ENCODE measurements around the gene RIPK3. TPM values are rescaled to one million over a fixed set of nuclear protein-coding genes. Genes with fewer than 3 reads are reported as not detected.

RIPK3 gene
- total RNA-seq, 1 experiment from 2014 or later, result 0.35 TPM

- no peak overlapping the region for H3T11ph ChIP-seq (ENCODE audit: low read length)
- no CpG with 5 or more reads among the region's 1 CpG for WGBS (ENCODE audit: extremely low coverage, insufficient read length, low lambda C conversion rate)
- peaks cover 96% of the 10 kb centered on the region for H3K27me3 Mint-ChIP-seq (ENCODE audit: low read depth)
These were observed 815 bp upstream of the RIPK3 start for GRCh38 chr14:24340606-24341005.

More at GRCh38 chr14:24340606-24341005, 815 bp upstream of the RIPK3 start:
- no peak overlapping the region for H3K27ac Mint-ChIP-seq
- Histone ChIP-seq H3K23me2 (ENCODE audit: insufficient read length, low read depth, low read length, poor library complexity, severe bottlenecking) (peaks cover 8% of the 10 kb centered on the region), H3K79me1 (ENCODE audit: insufficient read depth, low read depth, low read length, poor library complexity, severe bottlenecking) (no peaks in the 10 kb centered on the region), H2BK12ac (ENCODE audit: insufficient read length, low read depth, low read length) (no peak overlapping the region), H4K91ac (ENCODE audit: insufficient read length, low read depth, low read length) (no peak overlapping the region), H2BK120ac (ENCODE audit: low read depth, low read length, poor library complexity, severe bottlenecking) (no peak overlapping the region), H4K8ac (replicated peaks; ENCODE audit: insufficient read length, low read depth, low read length) (no peak overlapping the region), H3K79me2 (ENCODE audit: insufficient read depth, low read length) (no peaks in the 10 kb centered on the region), H3K56ac (ENCODE audit: insufficient read length, low read depth, low read length) (no peak overlapping the region), H4K5ac (ENCODE audit: insufficient read length, low read depth, low read length) (no peak overlapping the region), H2AK5ac (ENCODE audit: insufficient read length, low read length) (no peak overlapping the region), H3K9ac (ENCODE audit: extremely low read depth, insufficient read length, low read length) (no peak overlapping the region), H2BK20ac (ENCODE audit: low read depth, low read length, poor library complexity, severe bottlenecking) (no peak overlapping the region), H3K4me1 (ENCODE audit: insufficient read depth, low read length) (no peaks in the 10 kb centered on the region; the same call in 1 of the 2 replicates), H3K9me3 (ENCODE audit: control insufficient read depth, low read depth, low read length) (no peaks in the 10 kb centered on the region), H3K4ac (ENCODE audit: low read depth, low read length) (no peak overlapping the region), H3K4me2 (ENCODE audit: insufficient read depth, insufficient read length, low read length) (no peak overlapping the region), H2BK15ac (ENCODE audit: low read depth, low read length) (no peak overlapping the region), H3K18ac (ENCODE audit: insufficient read length, low read depth, low read length) (no peak overlapping the region), H3K27ac (ENCODE audit: insufficient read length, low read depth, low read length) (no peak overlapping the region), H3K23ac (ENCODE audit: insufficient read length, low read depth, low read length) (no peak overlapping the region), H2AFZ (ENCODE audit: low read length) (no peak overlapping the region), H3K27me3 (ENCODE audit: insufficient read depth, low read length) (peaks cover 43% of the 10 kb centered on the region; the same call in 1 of the 2 replicates), H4K20me1 (ENCODE audit: control insufficient read depth, insufficient read depth, insufficient read length) (no peaks in the 10 kb centered on the region), H2BK5ac (ENCODE audit: insufficient read length, low read length) (no peak overlapping the region), H3K14ac (ENCODE audit: insufficient read depth, low read length) (no peak overlapping the region)
- peaks cover 13 to 21% of the 10 kb centered on the region in 2 experiments for H3K4me1 Mint-ChIP-seq
- no peaks in the 10 kb centered on the region for H3K36me3 Mint-ChIP-seq (ENCODE audit: insufficient read depth in 1 of 3, low read depth in 3 of 3)
- no peak for DNase-seq
- H3K4me3 Mint-ChIP-seq, result no peak overlapping the region
- TF ChIP-seq, protein P1, sequence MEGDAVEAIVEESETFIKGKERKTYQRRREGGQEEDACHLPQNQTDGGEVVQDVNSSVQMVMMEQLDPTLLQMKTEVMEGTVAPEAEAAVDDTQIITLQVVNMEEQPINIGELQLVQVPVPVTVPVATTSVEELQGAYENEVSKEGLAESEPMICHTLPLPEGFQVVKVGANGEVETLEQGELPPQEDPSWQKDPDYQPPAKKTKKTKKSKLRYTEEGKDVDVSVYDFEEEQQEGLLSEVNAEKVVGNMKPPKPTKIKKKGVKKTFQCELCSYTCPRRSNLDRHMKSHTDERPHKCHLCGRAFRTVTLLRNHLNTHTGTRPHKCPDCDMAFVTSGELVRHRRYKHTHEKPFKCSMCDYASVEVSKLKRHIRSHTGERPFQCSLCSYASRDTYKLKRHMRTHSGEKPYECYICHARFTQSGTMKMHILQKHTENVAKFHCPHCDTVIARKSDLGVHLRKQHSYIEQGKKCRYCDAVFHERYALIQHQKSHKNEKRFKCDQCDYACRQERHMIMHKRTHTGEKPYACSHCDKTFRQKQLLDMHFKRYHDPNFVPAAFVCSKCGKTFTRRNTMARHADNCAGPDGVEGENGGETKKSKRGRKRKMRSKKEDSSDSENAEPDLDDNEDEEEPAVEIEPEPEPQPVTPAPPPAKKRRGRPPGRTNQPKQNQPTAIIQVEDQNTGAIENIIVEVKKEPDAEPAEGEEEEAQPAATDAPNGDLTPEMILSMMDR (conservative IDR thresholded peaks at IDR 0.05), result no peak
- H3K9me3 Mint-ChIP-seq, result no peaks in the 10 kb centered on the region
